CD4-positive, alpha-beta memory T cell (primary cell): ENCODE data around the gene BABAM2. TPM values are rescaled to one million over a fixed set of nuclear protein-coding genes. Genes with fewer than 3 reads are reported as not detected.
A peak's percentile ranks its signal among the peaks of the same experiment; 100 is the strongest.

ENCODE experiments used
- CTCF ChIA-PET: fragments of 350-600 bp; sonication (Branson Sonifier 250); formaldehyde crosslinking; loops from one replicate; lab custom pipeline; 2021; ENCODE audit warnings: inconsistent platforms; ENCODE audit not compliant: partially characterized antibody; lab: Charles Lee
- POLR2A ChIA-PET: fragments of 350-600 bp; sonication (Branson Sonifier 250); formaldehyde crosslinking; loops from one replicate; lab custom pipeline; 2021; ENCODE audit not compliant: partially characterized antibody; lab: Charles Lee
- DNase-seq, 5 donors: peaks; one replicate each; pipeline versions ENCODE4 v3.0.0 to v3.0.0-alpha.2; 2020 to 2022; ENCODE audit warnings: mixed read lengths in 1 of 5
- H3K27ac ChIP-seq: one replicate; pipeline ENCODE4 v1.7.0; 2013; ENCODE audit warnings: low read depth, low read length
- H3K27me3 ChIP-seq: 2 replicates; pipeline ENCODE4 v1.7.0; 2013; ENCODE audit warnings: mild to moderate bottlenecking, low read length, moderate library complexity; ENCODE audit not compliant: insufficient read depth
- H3K36me3 ChIP-seq: 2 replicates; pipeline ENCODE4 v1.7.0; 2013; ENCODE audit warnings: mild to moderate bottlenecking, low read length, moderate library complexity; ENCODE audit not compliant: insufficient read depth
- H3K4me1 ChIP-seq: 2 replicates; pipeline ENCODE4 v1.7.0; 2013; ENCODE audit warnings: mild to moderate bottlenecking, low read length, moderate library complexity; ENCODE audit not compliant: insufficient read depth
- H3K4me3 ChIP-seq, 2 donors: one replicate each; pipeline ENCODE4 v1.7.0; 2013; ENCODE audit warnings: low read length in 2 of 2, mild to moderate bottlenecking in 1 of 2
- H3K9me3 ChIP-seq, 2 donors: one replicate each; pipeline ENCODE4 v1.7.0; 2013; ENCODE audit warnings: low read length in 2 of 2, control low read depth in 1 of 2; ENCODE audit not compliant: control insufficient read depth in 1 of 2
- H3K27ac Mint-ChIP-seq, 7 donors: one replicate each; pipeline ENCODE4 v1.8.0; 2020 to 2021; ENCODE audit warnings: mixed read lengths in 7 of 7, mild to moderate bottlenecking in 6 of 7, inconsistent platforms in 3 of 7, moderate library complexity in 3 of 7
- H3K27me3 Mint-ChIP-seq, 2 donors: one replicate each; pipeline ENCODE4 v1.8.0; 2020 to 2021; ENCODE audit warnings: mixed read lengths in 2 of 2
- H3K36me3 Mint-ChIP-seq, 2 donors: one replicate each; pipeline ENCODE4 v1.8.0; 2020 to 2021; ENCODE audit warnings: mixed read lengths in 2 of 2, inconsistent platforms in 1 of 2, mild to moderate bottlenecking in 1 of 2
- H3K4me1 Mint-ChIP-seq, 4 donors: one replicate each; pipeline ENCODE4 v1.8.0; 2020 to 2021; ENCODE audit warnings: mixed read lengths in 4 of 4, mild to moderate bottlenecking in 1 of 4
- H3K4me3 Mint-ChIP-seq, 8 donors: one replicate each; pipeline ENCODE4 v1.8.0; 2020 to 2021; ENCODE audit warnings: mixed read lengths in 8 of 8, mild to moderate bottlenecking in 7 of 8, moderate library complexity in 6 of 8, inconsistent platforms in 3 of 8
- H3K9me3 Mint-ChIP-seq, 8 donors: one replicate each; pipeline ENCODE4 v1.8.0; 2020 to 2021; ENCODE audit warnings: mixed read lengths in 8 of 8, mild to moderate bottlenecking in 5 of 8, inconsistent platforms in 3 of 8, moderate library complexity in 1 of 8
- intact Hi-C: fragments of 100-400 bp; cut with micrococcal nuclease; formaldehyde crosslinking; loops from one replicate; pipeline ENCODE4 v1.15.1; 2023
- polyA plus RNA-seq, 2 donors: library from polyadenylated mRNA; unstranded; fragments of 300-500 nt; fragmentation: Illumina TruSeq; gene quantifications; one replicate each; pipeline ENCODE4 v1.2.3, GENCODE V29; 2021
- total RNA-seq, 2 experiments: library from RNA; stranded (reverse); gene quantifications; one replicate each; pipeline ENCODE4 v1.2.3, GENCODE V29; 2021

The BABAM2 gene
- total and polyA plus RNA-seq, 4 experiments from 2014 or later: 37.3 to 60.1 (median 48.2) TPM

DNA sequence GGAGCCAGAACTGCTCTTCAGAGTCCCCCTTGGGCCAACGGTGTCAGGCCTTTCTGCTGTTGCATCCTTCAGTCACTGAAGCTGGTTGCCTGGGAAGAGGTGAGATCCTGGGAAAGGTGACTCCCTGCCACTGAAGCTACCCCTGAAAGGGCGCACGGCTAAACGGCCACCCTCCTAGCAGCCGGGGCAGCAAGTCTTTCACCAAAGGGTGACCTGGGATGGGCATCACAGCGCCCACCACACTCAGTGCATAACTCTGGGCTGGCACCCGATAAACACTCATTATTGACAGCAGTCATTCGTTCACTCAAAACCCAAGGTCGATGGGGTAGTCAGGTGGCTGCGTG, 475.6 kb downstream of the BABAM2 start:
- Mint-ChIP-seq H3K27ac (peak overlapping the region in 6 of 7 donors; percentile 79 to 94 (median 93)), H3K4me1 (peaks cover 40 to 81% (median 60%) of the 10 kb centered on the region in 4 donors), H3K9me3 (no peaks in the 10 kb centered on the region), H3K36me3 (no peaks in the 10 kb centered on the region), H3K4me3 (peak overlapping the region in 7 of 8 donors; percentile 61 to 90 (median 81)), H3K27me3 (no peaks in the 10 kb centered on the region)
- Histone ChIP-seq H3K27ac (peak overlapping the region; percentile 10), H3K4me1 (peaks cover 77% of the 10 kb centered on the region), H3K9me3 (no peaks in the 10 kb centered on the region), H3K27me3 (no peaks in the 10 kb centered on the region), H3K4me3 (peak overlapping the region; percentile 34 to 35), H3K36me3 (no peaks in the 10 kb centered on the region)
- DNase-seq: no peak
- ChIA-PET CTCF (interaction anchor here (1.1 to 1.6 kb wide), 2 partner anchors 10 to 25 kb away, joined by 3 to 5 read pairs; no protein-coding TSS in a partner anchor), POLR2A (interaction anchor here (1.1 to 7.1 kb wide), 7 partner anchors 10 to 45 kb away, joined by 3 to 49 read pairs (median 7); partner anchors contain the start of gene FOSL2)
- intact Hi-C loops: loop anchor here (1.0 kb wide), 1 partner anchor 26 kb away; the partner anchor contains the start of gene FOSL2

DNA sequence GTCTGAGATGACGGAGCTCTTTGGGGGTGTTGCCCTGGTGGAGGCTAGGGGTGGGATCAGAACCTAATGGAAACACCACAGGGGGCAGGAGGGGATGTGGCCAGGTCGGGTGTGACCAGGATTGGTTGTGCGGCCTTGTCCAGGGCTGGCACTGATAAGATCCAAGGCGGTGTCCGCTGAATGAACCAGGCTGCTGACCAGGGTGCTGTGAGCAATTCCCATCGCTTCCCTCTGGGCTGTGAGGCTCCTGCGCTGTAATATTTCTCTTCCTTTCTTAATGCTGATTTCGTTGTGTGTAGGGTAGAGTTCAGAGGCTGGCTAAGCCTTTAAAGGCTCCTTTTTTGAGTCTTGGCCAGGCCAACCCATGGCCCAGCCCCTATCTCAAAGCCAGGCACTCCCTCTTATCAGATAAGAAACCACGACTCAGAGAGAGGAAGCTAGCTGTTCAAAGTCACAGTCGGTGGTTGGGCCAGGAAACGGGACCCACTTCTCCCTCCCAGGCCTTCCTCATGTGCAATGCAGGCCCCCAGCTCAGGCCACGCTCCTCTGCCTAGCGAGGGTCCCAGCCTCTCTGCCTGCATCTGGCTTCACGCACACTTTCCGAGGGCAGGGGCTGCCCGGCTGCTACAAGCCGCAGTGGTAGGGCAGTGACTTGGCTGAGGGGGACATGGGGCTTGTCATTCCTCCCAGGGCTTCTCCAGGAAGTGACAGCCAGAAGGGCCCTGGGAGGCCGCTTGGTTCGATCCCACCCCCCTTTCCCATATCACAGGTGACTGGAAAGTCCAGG, 476.2 kb downstream of the BABAM2 start:
- no peaks in the 10 kb centered on the region for H3K27me3 Mint-ChIP-seq
- peak; percentile 76 to 84 (median 78) for DNase-seq
- no peaks in the 10 kb centered on the region for H3K9me3 Mint-ChIP-seq
- H3K4me1 ChIP-seq: peaks cover 71% of the 10 kb centered on the region
- H3K4me3 ChIP-seq: peak overlapping the region; percentile 34 to 35
- H3K4me3 Mint-ChIP-seq: peak overlapping the region; percentile 61 to 90 (median 81)
- H3K27ac Mint-ChIP-seq: peak overlapping the region; percentile 79 to 94 (median 93)
- no peaks in the 10 kb centered on the region for H3K36me3 ChIP-seq
- H3K27me3 ChIP-seq: no peaks in the 10 kb centered on the region
- H3K36me3 Mint-ChIP-seq: no peaks in the 10 kb centered on the region
- H3K4me1 Mint-ChIP-seq: peaks cover 40 to 76% (median 56%) of the 10 kb centered on the region in 4 donors
- ChIA-PET CTCF (interaction anchor here (1.1 to 1.6 kb wide), 2 partner anchors 10 to 25 kb away, joined by 3 to 5 read pairs; no protein-coding TSS in a partner anchor), POLR2A (interaction anchor here (1.1 to 7.1 kb wide), 5 partner anchors 11 to 44 kb away, joined by 3 to 49 read pairs (median 7); partner anchors contain the start of gene FOSL2)
- H3K9me3 ChIP-seq: no peaks in the 10 kb centered on the region
- H3K27ac ChIP-seq: peak overlapping the region; percentile 10
- intact Hi-C loops: loop anchor here (1.0 kb wide), 1 partner anchor 26 kb away; the partner anchor contains the start of gene FOSL2

DNA sequence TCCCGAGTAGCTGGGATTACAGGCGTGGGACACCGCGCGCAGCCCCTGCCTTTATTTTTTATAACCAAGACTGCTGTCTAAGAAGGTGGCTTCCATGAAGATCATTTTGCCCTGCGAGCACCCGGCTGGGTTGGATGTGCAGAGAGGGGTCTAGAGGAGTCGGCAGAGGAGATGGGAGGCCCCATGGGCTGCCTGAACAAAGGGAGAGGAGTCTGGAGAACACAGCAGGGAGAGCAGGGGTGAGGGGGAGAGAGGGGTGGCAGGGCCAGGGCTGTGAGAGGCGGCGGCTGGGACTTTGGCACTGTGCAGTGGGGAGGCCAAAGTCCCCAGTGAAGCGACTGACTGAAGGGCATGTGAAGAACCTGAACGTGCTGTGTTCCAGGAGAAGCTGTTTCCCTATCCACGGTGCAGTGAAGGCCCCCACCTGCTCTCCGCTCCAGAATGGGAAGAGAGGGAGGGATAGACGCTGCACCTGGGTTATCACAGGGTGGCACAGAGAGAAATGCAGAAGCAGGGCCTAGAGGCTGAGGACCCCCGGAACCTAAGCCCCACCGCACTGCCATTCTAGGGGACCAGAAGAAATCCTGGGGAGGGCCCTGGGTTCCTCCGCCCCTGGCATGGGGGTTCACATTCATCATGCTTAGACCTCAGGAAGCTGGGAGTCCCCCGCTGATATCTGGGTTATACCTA, 477.3 kb downstream of the BABAM2 start:
- CTCF ChIA-PET: no interaction called here
- H3K4me1 Mint-ChIP-seq: peaks cover 35 to 73% (median 51%) of the 10 kb centered on the region in 4 donors
- intact Hi-C loops: no loop called here
- Histone ChIP-seq H3K36me3 (no peaks in the 10 kb centered on the region), H3K27ac (no peak overlapping the region), H3K27me3 (no peaks in the 10 kb centered on the region), H3K9me3 (no peaks in the 10 kb centered on the region), H3K4me3 (no peak overlapping the region), H3K4me1 (peaks cover 63% of the 10 kb centered on the region)
- POLR2A ChIA-PET: interaction anchor here (7.1 kb wide), 1 partner anchor 23 kb away, joined by 49 read pairs; the partner anchor contains the start of gene FOSL2
- DNase-seq: no peak
- no peaks in the 10 kb centered on the region for H3K27me3 Mint-ChIP-seq
- H3K36me3 Mint-ChIP-seq: no peaks in the 10 kb centered on the region
- peak overlapping the region in 5 of 8 donors; percentile 10 to 84 (median 81) for H3K4me3 Mint-ChIP-seq
- peak overlapping the region; percentile 57 to 93 (median 77) for H3K27ac Mint-ChIP-seq
- no peaks in the 10 kb centered on the region for H3K9me3 Mint-ChIP-seq

DNA sequence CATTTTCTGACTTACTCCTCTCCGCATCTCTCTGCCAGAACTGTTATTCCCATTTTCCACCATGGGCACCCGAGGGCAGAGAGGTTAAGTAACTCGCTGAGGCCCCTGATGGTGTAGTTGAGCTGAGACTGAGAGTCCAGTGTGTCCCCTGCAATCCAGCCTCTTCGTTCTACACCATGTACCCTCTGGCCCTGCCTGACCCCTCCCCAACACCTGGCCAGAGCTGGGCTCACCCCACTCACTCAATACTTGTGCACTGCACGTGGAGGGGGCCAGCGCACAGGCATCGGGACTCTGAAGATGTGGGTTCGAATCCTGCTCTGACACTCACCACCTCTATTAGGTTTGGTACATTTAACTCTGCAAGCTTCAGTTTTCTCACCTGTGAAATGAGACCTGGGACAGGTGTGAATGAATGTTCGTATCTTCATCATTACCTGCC, 477.8 kb downstream of the BABAM2 start:
- no peak for DNase-seq
- H3K9me3 Mint-ChIP-seq: no peaks in the 10 kb centered on the region
- H3K27ac ChIP-seq: no peak overlapping the region
- no peaks in the 10 kb centered on the region for H3K27me3 Mint-ChIP-seq
- intact Hi-C loops: no loop called here
- POLR2A ChIA-PET: interaction anchor here (7.1 kb wide), 1 partner anchor 23 kb away, joined by 49 read pairs; the partner anchor contains the start of gene FOSL2
- peak overlapping the region in 3 of 7 donors; percentile 29 to 82 (median 65) for H3K27ac Mint-ChIP-seq
- peaks cover 59% of the 10 kb centered on the region for H3K4me1 ChIP-seq
- CTCF ChIA-PET: no interaction called here
- H3K4me3 Mint-ChIP-seq: peak overlapping the region in 2 of 8 donors; percentile 10 to 31
- H3K27me3 ChIP-seq: no peaks in the 10 kb centered on the region
- no peaks in the 10 kb centered on the region for H3K36me3 Mint-ChIP-seq
- H3K9me3 ChIP-seq: no peaks in the 10 kb centered on the region
- no peaks in the 10 kb centered on the region for H3K36me3 ChIP-seq
- H3K4me3 ChIP-seq: no peak overlapping the region
- peaks cover 35 to 72% (median 50%) of the 10 kb centered on the region in 4 donors for H3K4me1 Mint-ChIP-seq

DNA sequence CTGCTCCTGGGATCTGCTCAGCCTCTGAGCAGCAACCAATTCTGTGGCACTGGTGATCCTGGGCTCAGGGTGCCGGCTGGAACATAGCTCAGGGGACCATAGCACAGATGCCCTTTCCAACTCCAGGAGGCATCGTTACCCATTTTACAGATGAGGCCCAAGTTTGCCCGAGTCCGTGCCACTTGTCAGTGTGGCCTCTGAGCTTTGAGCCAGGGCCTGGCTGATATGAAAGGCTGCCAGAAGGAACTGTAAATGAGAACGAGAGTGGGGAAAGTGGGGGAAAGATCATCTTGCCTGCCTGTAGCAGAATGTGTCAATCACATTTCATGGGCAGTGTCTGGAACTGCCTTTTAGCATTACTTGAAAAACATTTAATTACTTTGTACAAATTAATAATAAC, 478.8 kb downstream of the BABAM2 start:
- Histone ChIP-seq H3K27ac (no peak overlapping the region), H3K4me1 (peaks cover 49% of the 10 kb centered on the region), H3K4me3 (no peak overlapping the region), H3K36me3 (no peaks in the 10 kb centered on the region), H3K9me3 (no peaks in the 10 kb centered on the region), H3K27me3 (no peaks in the 10 kb centered on the region)
- peak overlapping the region in 3 of 7 donors; percentile 43 to 70 (median 63) for H3K27ac Mint-ChIP-seq
- intact Hi-C loops: no loop called here
- H3K27me3 Mint-ChIP-seq: no peaks in the 10 kb centered on the region
- no peaks in the 10 kb centered on the region for H3K9me3 Mint-ChIP-seq
- ChIA-PET POLR2A (interaction anchor here (1.1 to 7.1 kb wide), 2 partner anchors 9 to 22 kb away, joined by 4 to 49 read pairs; partner anchors contain the start of gene FOSL2), CTCF (no interaction called here)
- no peak for DNase-seq
- peak overlapping the region in 1 of 8 donors; percentile 39 for H3K4me3 Mint-ChIP-seq
- H3K4me1 Mint-ChIP-seq: peaks cover 30 to 62% (median 44%) of the 10 kb centered on the region in 4 donors
- H3K36me3 Mint-ChIP-seq: no peaks in the 10 kb centered on the region

DNA sequence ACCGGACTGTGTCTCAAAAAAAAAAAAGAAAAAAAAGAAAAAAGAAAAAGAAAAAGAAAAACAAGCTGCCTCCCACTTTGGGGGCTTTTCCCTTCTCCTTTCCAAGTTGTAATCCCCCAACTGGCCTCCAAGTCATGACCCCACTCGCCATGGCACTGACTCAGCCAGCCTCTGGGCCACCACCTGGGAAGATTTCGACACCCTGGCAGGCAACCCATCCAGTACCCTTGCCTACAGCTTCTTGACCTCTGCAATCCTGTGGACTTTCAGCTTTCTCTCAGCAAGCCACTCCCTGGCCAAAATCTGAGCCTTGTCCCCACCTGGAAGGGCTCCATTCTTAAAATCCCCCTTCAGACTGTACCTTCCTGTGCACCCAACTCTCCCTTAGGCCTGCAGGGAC, 479.8 kb downstream of the BABAM2 start:
- POLR2A ChIA-PET: interaction anchor here (7.1 kb wide), 1 partner anchor 21 kb away, joined by 49 read pairs; the partner anchor contains the start of gene FOSL2
- Histone ChIP-seq H3K27me3 (no peaks in the 10 kb centered on the region), H3K4me1 (peaks cover 39% of the 10 kb centered on the region), H3K36me3 (no peaks in the 10 kb centered on the region), H3K9me3 (no peaks in the 10 kb centered on the region), H3K27ac (no peak overlapping the region), H3K4me3 (no peak overlapping the region)
- intact Hi-C loops: no loop called here
- CTCF ChIA-PET: no interaction called here
- Mint-ChIP-seq H3K27ac (peak overlapping the region in 2 of 7 donors; percentile 45 to 57), H3K4me1 (peaks cover 21 to 59% (median 35%) of the 10 kb centered on the region in 4 donors), H3K4me3 (no peak overlapping the region), H3K27me3 (no peaks in the 10 kb centered on the region), H3K9me3 (no peaks in the 10 kb centered on the region), H3K36me3 (no peaks in the 10 kb centered on the region)
- no peak for DNase-seq
